DND-41 (cell line): ENCODE data around the gene ACTR6.
"Not testable (repeated sequence)": the region's sequence is repeated elsewhere in the genome, so short reads cannot be mapped to it uniquely, and the experiment has no call there.

ENCODE experiments used
- ATAC-seq: fragments of 200-7000 bp; cut with Tn5 transposase; 3 replicates; pipeline ENCODE4 v1.9.1; 2021; ENCODE audit warnings: low read depth; ENCODE audit not compliant: insufficient read depth
- DNase-seq: peaks from one replicate; pipeline ENCODE4 v3.0.0-alpha.2; 2020
- H2AFZ ChIP-seq: 2 replicates; pipeline ENCODE4 v1.6.0; 2012; ENCODE audit warnings: low read depth, low read length
- H3K27ac ChIP-seq: 2 replicates; pipeline ENCODE4 v1.5.1; 2012; ENCODE audit warnings: low read length, inconsistent platforms
- H3K27me3 ChIP-seq: fragments of 200-600 bp; sonication (generic); 2 replicates; pipeline ENCODE4 v1.6.0; 2012; ENCODE audit warnings: low read length, mild to moderate bottlenecking, inconsistent platforms; ENCODE audit not compliant: insufficient read depth, poor library complexity
- H3K36me3 ChIP-seq: 2 replicates; pipeline ENCODE4 v1.5.1; 2012; ENCODE audit warnings: low read length, inconsistent platforms; ENCODE audit not compliant: insufficient read depth
- H3K4me1 ChIP-seq: 2 replicates; pipeline ENCODE4 v1.5.1; 2012; ENCODE audit warnings: mild to moderate bottlenecking, low read length; ENCODE audit not compliant: insufficient read depth
- H3K4me2 ChIP-seq: 2 replicates; pipeline ENCODE4 v1.6.0; 2012; ENCODE audit warnings: mild to moderate bottlenecking, moderate library complexity, low read length, inconsistent platforms; ENCODE audit not compliant: insufficient read depth
- H3K4me3 ChIP-seq, 2 experiments: fragments of 200-600 bp in 1 of 2; shearing (Covaris generic) in 1 of 2; 2 replicates each; pipeline ENCODE4 v1.5.1; 2012 to 2016; ENCODE audit warnings: inconsistent platforms in 2 of 2, low read length in 2 of 2, mild to moderate bottlenecking in 2 of 2, low read depth in 1 of 2, moderate library complexity in 1 of 2
- H3K79me2 ChIP-seq: 2 replicates; pipeline ENCODE4 v1.6.0; 2012; ENCODE audit warnings: low read length, inconsistent platforms; ENCODE audit not compliant: insufficient read depth
- H3K9ac ChIP-seq: 2 replicates; pipeline ENCODE4 v1.6.0; 2012; ENCODE audit warnings: low read depth, mild to moderate bottlenecking, inconsistent platforms, low read length, moderate library complexity
- H3K9me3 ChIP-seq: 2 replicates; pipeline ENCODE4 v1.5.1; 2012; ENCODE audit warnings: low read length, moderate library complexity, mild to moderate bottlenecking, inconsistent platforms; ENCODE audit not compliant: insufficient read depth, severe bottlenecking
- H4K20me1 ChIP-seq: 2 replicates; pipeline ENCODE4 v1.6.0; 2012; ENCODE audit warnings: low read length; ENCODE audit not compliant: insufficient read depth
- CTCF ChIP-seq: IDR thresholded peaks from 2 replicates; pipeline ENCODE4 v1.5.1; 2012; ENCODE audit warnings: borderline replicate concordance, low read length, moderate library complexity, mild to moderate bottlenecking; ENCODE audit not compliant: poor library complexity, severe bottlenecking; ENCODE audit errors: extremely low read depth
- EZH2 ChIP-seq: IDR thresholded peaks from 3 replicates; pipeline ENCODE4 v1.6.1; 2012; ENCODE audit warnings: borderline replicate concordance, low read depth, mild to moderate bottlenecking, moderate library complexity, low read length, inconsistent platforms; ENCODE audit not compliant: severe bottlenecking

The ACTR6 gene

GRCh38 chr12:100216337-100216736 is 15.7 kb downstream of the ACTR6 start:
- H3K9me3 ChIP-seq = no peaks in the 10 kb centered on the region
- H4K20me1 ChIP-seq = no peaks in the 10 kb centered on the region
- H3K27ac ChIP-seq = no peak overlapping the region
- no peaks in the 10 kb centered on the region for H3K27me3 ChIP-seq
- ATAC-seq (no peak), DNase-seq (no peak)
- no peaks in the 10 kb centered on the region for H3K79me2 ChIP-seq
- H3K9ac ChIP-seq = no peak overlapping the region
- no peak for TF ChIP-seq CTCF
- no peak for TF ChIP-seq EZH2
- H2AFZ ChIP-seq = no peak overlapping the region
- no peak overlapping the region for H3K4me3 ChIP-seq
- no peak overlapping the region for H3K4me2 ChIP-seq
- H3K36me3 ChIP-seq = peaks cover 71% of the 10 kb centered on the region
- H3K4me1 ChIP-seq = no peaks in the 10 kb centered on the region

GRCh38 chr12:100219328-100220109 is 18.9 kb downstream of the ACTR6 start:
- Histone ChIP-seq H3K27ac (no peak overlapping the region), H4K20me1 (no peaks in the 10 kb centered on the region), H3K4me3 (no peak overlapping the region), H3K9ac (no peak overlapping the region), H3K9me3 (no peaks in the 10 kb centered on the region), H3K79me2 (no peaks in the 10 kb centered on the region), H3K4me1 (no peaks in the 10 kb centered on the region), H3K27me3 (no peaks in the 10 kb centered on the region), H2AFZ (no peak overlapping the region), H3K4me2 (no peak overlapping the region), H3K36me3 (peaks cover 69% of the 10 kb centered on the region)
- TF ChIP-seq EZH2 = no peak
- TF ChIP-seq CTCF = no peak
- ATAC-seq (no peak), DNase-seq (no peak)

- Histone ChIP-seq H3K9me3 (no peaks in the 10 kb centered on the region), H3K9ac (no peak overlapping the region), H3K79me2 (no peaks in the 10 kb centered on the region), H3K4me3 (no peak overlapping the region), H3K36me3 (peaks cover 67% of the 10 kb centered on the region; the same call in 1 of the 2 replicates), H2AFZ (no peak overlapping the region), H3K27me3 (no peaks in the 10 kb centered on the region), H3K4me2 (no peak overlapping the region), H4K20me1 (no peaks in the 10 kb centered on the region), H3K27ac (no peak overlapping the region), H3K4me1 (no peaks in the 10 kb centered on the region)
- ATAC-seq (no peak), DNase-seq (no peak)
- TF ChIP-seq CTCF (no peak), EZH2 (no peak)
Observed at GRCh38 chr12:100221523-100221922, 20.9 kb downstream of the ACTR6 start.

- not testable (repeated sequence) for H2AFZ ChIP-seq, H3K79me2 ChIP-seq, H3K27ac ChIP-seq, H3K27me3 ChIP-seq, DNase-seq, H3K9ac ChIP-seq, H3K4me3 ChIP-seq, H3K4me2 ChIP-seq, H3K9me3 ChIP-seq, H4K20me1 ChIP-seq, ATAC-seq, H3K4me1 ChIP-seq
- peaks cover 67% of the 10 kb centered on the region; the same call in 1 of the 2 replicates for H3K36me3 ChIP-seq
Observed at GRCh38 chr12:100222173-100222572, 21.6 kb downstream of the ACTR6 start.
